IMR-90 (cell line): ENCODE measurements around the gene ASCL1. TPM values are rescaled to one million over a fixed set of nuclear protein-coding genes. Genes with fewer than 3 reads are reported as not detected.

Experiments
- ATAC-seq: fragments of 200-7000 bp; cut with Tn5 transposase; 2 replicates; pipeline ENCODE4 v1.9.1; 2020; ENCODE audit warnings: low read depth, mild to moderate bottlenecking, moderate library complexity
- BruUV-seq: library from RNA; stranded (reverse); fragments of 400-500 nt; replicated peaks from 2 replicates; lab custom pipeline; 2021; lab: Mats Ljungman, UMichigan
- CTCF ChIA-PET: fragments of 300-600 bp; formaldehyde crosslinking; extraction: SDS; loops from one replicate; lab custom pipeline; 2021; ENCODE audit warnings: antibody characterized with exemption; lab: Yijun Ruan, JAX
- POLR2A ChIA-PET: fragments of 300-600 bp; sonication (Branson Sonifier 250); formaldehyde crosslinking; loops from one replicate; lab custom pipeline; 2022; ENCODE audit warnings: antibody characterized with exemption; ENCODE audit not compliant: unreplicated experiment; lab: Charles Lee
- DNase-seq: peaks from one replicate; pipeline ENCODE4 v3.0.0; 2013
- H2AFZ ChIP-seq: replicated peaks from 2 replicates; pipeline ENCODE3; 2013; ENCODE audit warnings: low read length, mild to moderate bottlenecking; ENCODE audit not compliant: poor library complexity
- H2AK5ac ChIP-seq: 2 replicates; pipeline ENCODE4 v1.6.1; 2013; ENCODE audit warnings: low read depth, low read length, inconsistent platforms
- H2AK9ac ChIP-seq: replicated peaks from 2 replicates; pipeline ENCODE3; 2013; ENCODE audit warnings: mild to moderate bottlenecking, low read depth, low read length, moderate library complexity; ENCODE audit not compliant: poor library complexity
- H2BK120ac ChIP-seq: 2 replicates; pipeline ENCODE4 v1.6.1; 2013; ENCODE audit warnings: low read depth, low read length, inconsistent platforms
- H2BK15ac ChIP-seq: 3 replicates; pipeline ENCODE4 v1.6.1; 2013; ENCODE audit warnings: low read depth, low read length, inconsistent platforms
- H2BK20ac ChIP-seq: 2 replicates; pipeline ENCODE4 v1.6.1; 2013; ENCODE audit warnings: low read depth, mild to moderate bottlenecking, inconsistent platforms, low read length, moderate library complexity
- H2BK5ac ChIP-seq: 2 replicates; pipeline ENCODE4 v1.6.1; 2013; ENCODE audit warnings: mild to moderate bottlenecking, low read depth, low read length, inconsistent platforms; ENCODE audit not compliant: poor library complexity, severe bottlenecking
- H3K14ac ChIP-seq: replicated peaks from 2 replicates; pipeline ENCODE4 v1.6.1; 2013; ENCODE audit warnings: low read depth, low read length, inconsistent platforms
- H3K18ac ChIP-seq: 2 replicates; pipeline ENCODE4 v1.6.1; 2013; ENCODE audit warnings: low read depth, low read length, control low read depth
- H3K23ac ChIP-seq: 2 replicates; pipeline ENCODE4 v1.6.1; 2013; ENCODE audit warnings: low read depth, low read length, inconsistent platforms
- H3K27ac ChIP-seq: 2 replicates; pipeline ENCODE4 v1.5.1; 2013; ENCODE audit warnings: mild to moderate bottlenecking, control low read depth, low read length; ENCODE audit not compliant: insufficient read depth
- H3K27me3 ChIP-seq: 2 replicates; pipeline ENCODE4 v1.6.1; 2013; ENCODE audit warnings: low read length; ENCODE audit not compliant: control insufficient read depth, insufficient read depth
- H3K36me3 ChIP-seq: 2 replicates; pipeline ENCODE4 v1.6.1; 2013; ENCODE audit warnings: low read length, mixed read lengths; ENCODE audit not compliant: control insufficient read depth, insufficient read depth
- H3K4ac ChIP-seq: 2 replicates; pipeline ENCODE4 v1.6.1; 2013; ENCODE audit warnings: low read depth, low read length, inconsistent platforms
- H3K4me1 ChIP-seq: 2 replicates; pipeline ENCODE4 v1.6.1; 2013; ENCODE audit warnings: low read length, mixed read lengths; ENCODE audit not compliant: control insufficient read depth, insufficient read depth
- H3K4me2 ChIP-seq: 2 replicates; pipeline ENCODE4 v1.6.1; 2013; ENCODE audit warnings: low read depth, mild to moderate bottlenecking, control low read depth, low read length, moderate library complexity
- H3K4me3 ChIP-seq: 2 replicates; pipeline ENCODE4 v1.5.1; 2013; ENCODE audit warnings: low read depth, mild to moderate bottlenecking, control low read depth, low read length, moderate library complexity; ENCODE audit not compliant: insufficient read depth
- H3K56ac ChIP-seq: 2 replicates; pipeline ENCODE4 v1.6.1; 2013; ENCODE audit warnings: low read length, inconsistent platforms; ENCODE audit not compliant: insufficient read depth; ENCODE audit errors: extremely low read depth
- H3K79me1 ChIP-seq, 2 experiments: 2 replicates each; pipeline ENCODE4 v1.6.1; 2013; ENCODE audit warnings: low read length in 2 of 2, inconsistent platforms in 1 of 2, low read depth in 1 of 2
- H3K9ac ChIP-seq: 2 replicates; pipeline ENCODE4 v1.6.1; 2013; ENCODE audit warnings: low read depth, low read length, control low read depth
- H3K9me1 ChIP-seq: 2 replicates; pipeline ENCODE4 v1.6.1; 2013; ENCODE audit warnings: low read length, inconsistent platforms; ENCODE audit not compliant: insufficient read depth
- H3K9me3 ChIP-seq: 2 replicates; pipeline ENCODE4 v1.6.1; 2013; ENCODE audit warnings: low read length; ENCODE audit not compliant: control insufficient read depth, insufficient read depth
- H4K20me1 ChIP-seq: 2 replicates; pipeline ENCODE4 v1.6.1; 2013; ENCODE audit warnings: low read length, inconsistent platforms; ENCODE audit not compliant: insufficient read depth
- H4K5ac ChIP-seq: 2 replicates; pipeline ENCODE4 v1.6.1; 2013; ENCODE audit warnings: mild to moderate bottlenecking, low read depth, low read length, control low read depth
- H4K8ac ChIP-seq, 2 experiments: 2 replicates each; pipeline ENCODE4 v1.6.1; 2013; ENCODE audit warnings: low read depth in 2 of 2, low read length in 2 of 2, control low read depth in 1 of 2, inconsistent platforms in 1 of 2
- H4K91ac ChIP-seq: 2 replicates; pipeline ENCODE4 v1.6.1; 2013; ENCODE audit warnings: low read depth, low read length, inconsistent platforms; ENCODE audit not compliant: insufficient read depth
- BHLHE40 ChIP-seq: fragments of 150-350 bp; IDR thresholded peaks from 2 replicates; pipeline ENCODE4 v1.6.1; 2016; ENCODE audit warnings: mild to moderate bottlenecking, low read depth, low read length
- CEBPB ChIP-seq: IDR thresholded peaks from 2 replicates; pipeline ENCODE4 v1.6.1; 2012; ENCODE audit warnings: low read depth, low read length, improper control_type of control experiment
- CHD1 ChIP-seq: IDR thresholded peaks from 2 replicates; pipeline ENCODE4 v1.6.1; 2012; ENCODE audit warnings: low read depth, low read length, improper control_type of control experiment
- ELK1 ChIP-seq: fragments of 150-350 bp; IDR thresholded peaks from 2 replicates; pipeline ENCODE4 v1.6.1; 2016; ENCODE audit warnings: low read depth, mild to moderate bottlenecking, low read length, moderate library complexity, borderline replicate concordance
- MAZ ChIP-seq: IDR thresholded peaks from 2 replicates; pipeline ENCODE4 v1.6.1; 2012; ENCODE audit warnings: low read depth, mild to moderate bottlenecking, low read length, improper control_type of control experiment, moderate library complexity, borderline replicate concordance
- MXI1 ChIP-seq: IDR thresholded peaks from 2 replicates; pipeline ENCODE4 v1.6.1; 2012; ENCODE audit warnings: low read depth, mild to moderate bottlenecking, low read length, moderate library complexity, borderline replicate concordance
- POLR2A ChIP-seq: IDR thresholded peaks from 2 replicates; pipeline ENCODE4 v1.6.1; 2012; ENCODE audit warnings: mild to moderate bottlenecking, low read depth, low read length
- RCOR1 ChIP-seq: IDR thresholded peaks from 2 replicates; pipeline ENCODE4 v1.6.1; 2012; ENCODE audit warnings: mild to moderate bottlenecking, low read length, improper control_type of control experiment; ENCODE audit not compliant: insufficient replicate concordance
- RFX5 ChIP-seq: IDR thresholded peaks from 2 replicates; pipeline ENCODE4 v1.8.0; 2012; ENCODE audit warnings: low read depth, mild to moderate bottlenecking, low read length, moderate library complexity
- SMC3 ChIP-seq: fragments of 150-350 bp; IDR thresholded peaks from 2 replicates; pipeline ENCODE4 v1.6.1; 2016; ENCODE audit warnings: low read depth, mild to moderate bottlenecking, antibody characterized with exemption, low read length, moderate library complexity
- USF2 ChIP-seq: fragments of 150-350 bp; IDR thresholded peaks from 2 replicates; pipeline ENCODE4 v1.6.1; 2017; ENCODE audit warnings: mild to moderate bottlenecking, antibody characterized with exemption, low read length, low read depth
- dilution Hi-C: fragments of 300-500 bp; cut with HindIII; formaldehyde crosslinking; loops from one replicate; pipeline ENCODE4 v1.14.3; 2018; ENCODE audit warnings: low sequenced_read_pairs; ENCODE audit not compliant: unreplicated experiment
- in situ Hi-C: fragments of 300-500 bp; cut with MboI; formaldehyde crosslinking; loops from 3 replicates; pipeline ENCODE4 v1.14.3; 2019; ENCODE audit warnings: low sequenced_read_pairs, inconsistent platforms, mixed read lengths
- intact Hi-C: fragments of 100-400 bp; cut with micrococcal nuclease; formaldehyde crosslinking; loops from 2 replicates; pipeline ENCODE4 v1.10.0; 2022
- polyA plus RNA-seq, 3 experiments: library from polyadenylated mRNA; depleted of rRNA; stranded (reverse); fragments of >200 nt; gene quantifications; 2 replicates each; pipeline ENCODE4 v1.2.3, GENCODE V29; 2012; ENCODE audit warnings: low replicate concordance in 1 of 3
- total RNA-seq: library from RNA; depleted of rRNA; stranded (reverse); fragments of >200 nt; gene quantifications from 2 replicates; pipeline ENCODE4 v1.2.3, GENCODE V29; 2012
- TF ChIP-seq, protein P1 (sequence below): conservative IDR thresholded peaks from 2 replicates; pipeline ENCODE4 v1.5.1; 2012; ENCODE audit warnings: mild to moderate bottlenecking, low read depth, low read length, improper control_type of control experiment

Gene ASCL1
- total and polyA plus RNA-seq, 2 of the 4 experiments (the other 2 are of a cell fraction), result not detected

DNA sequence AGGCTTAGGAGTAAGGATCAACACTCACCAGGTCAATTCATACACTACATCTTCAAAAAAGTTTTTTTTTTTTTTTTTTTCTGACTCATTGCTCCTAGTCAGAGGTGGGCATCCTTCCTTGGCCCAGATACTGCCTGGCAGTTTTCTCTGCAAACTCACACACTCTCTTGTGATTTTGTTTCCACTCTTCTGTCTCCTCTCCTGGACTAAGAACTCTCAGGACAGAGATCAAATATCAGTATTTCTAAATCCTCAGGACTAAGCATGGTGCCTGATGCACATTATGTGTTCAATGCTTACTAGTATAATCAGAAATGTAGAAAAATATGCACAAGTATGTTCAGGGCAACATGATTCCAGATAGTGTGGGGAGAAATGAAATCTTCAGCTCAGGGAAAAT lies 30.3 kb upstream of the ASCL1 start:
- no peak overlapping the region for H3K9ac ChIP-seq
- no peak overlapping the region for H2BK5ac ChIP-seq
- peaks cover 2% of the 10 kb centered on the region; the same call in 1 of the 2 replicates for H3K9me3 ChIP-seq
- no peak overlapping the region for H2BK120ac ChIP-seq
- H3K27ac ChIP-seq, result no peak overlapping the region
- H2AK5ac ChIP-seq, result no peak overlapping the region
- dilution Hi-C loops (no loop called here), intact Hi-C loops (no loop called here), in situ Hi-C loops (no loop called here)
- ChIA-PET POLR2A (no interaction called here), CTCF (no interaction called here)
- no peak overlapping the region for H3K23ac ChIP-seq
- H3K9me1 ChIP-seq, result no peaks in the 10 kb centered on the region
- no peak overlapping the region for H4K8ac ChIP-seq
- no peak overlapping the region for H3K18ac ChIP-seq
- no peak overlapping the region for H3K14ac ChIP-seq
- DNase-seq (no peak), ATAC-seq (no peak)
- H4K5ac ChIP-seq, result no peak overlapping the region
- H3K56ac ChIP-seq, result no peak overlapping the region
- H2BK15ac ChIP-seq, result no peak overlapping the region
- no peaks in the 10 kb centered on the region for H4K20me1 ChIP-seq
- H2BK20ac ChIP-seq, result no peak overlapping the region
- no peaks in the 10 kb centered on the region for H3K4me1 ChIP-seq
- no peak overlapping the region for H3K4me3 ChIP-seq
- no peak overlapping the region for H2AK9ac ChIP-seq
- H4K91ac ChIP-seq, result no peak overlapping the region
- H3K36me3 ChIP-seq, result no peaks in the 10 kb centered on the region
- H3K4me2 ChIP-seq, result no peak overlapping the region
- H2AFZ ChIP-seq, result no peak overlapping the region
- no peak overlapping the region for H3K4ac ChIP-seq
- BruUV-seq, result no TSS peak
- no peak for TF ChIP-seq USF2
- no peak for TF ChIP-seq SMC3
- TF ChIP-seq MAZ, result no peak
- no peak for TF ChIP-seq CHD1
- no peak for TF ChIP-seq MXI1
- TF ChIP-seq CEBPB, result no peak
- TF ChIP-seq RCOR1, result no peak
- no peak for TF ChIP-seq RFX5
- TF ChIP-seq POLR2A, result no peak
- no peak for TF ChIP-seq ELK1
- TF ChIP-seq, protein P1, sequence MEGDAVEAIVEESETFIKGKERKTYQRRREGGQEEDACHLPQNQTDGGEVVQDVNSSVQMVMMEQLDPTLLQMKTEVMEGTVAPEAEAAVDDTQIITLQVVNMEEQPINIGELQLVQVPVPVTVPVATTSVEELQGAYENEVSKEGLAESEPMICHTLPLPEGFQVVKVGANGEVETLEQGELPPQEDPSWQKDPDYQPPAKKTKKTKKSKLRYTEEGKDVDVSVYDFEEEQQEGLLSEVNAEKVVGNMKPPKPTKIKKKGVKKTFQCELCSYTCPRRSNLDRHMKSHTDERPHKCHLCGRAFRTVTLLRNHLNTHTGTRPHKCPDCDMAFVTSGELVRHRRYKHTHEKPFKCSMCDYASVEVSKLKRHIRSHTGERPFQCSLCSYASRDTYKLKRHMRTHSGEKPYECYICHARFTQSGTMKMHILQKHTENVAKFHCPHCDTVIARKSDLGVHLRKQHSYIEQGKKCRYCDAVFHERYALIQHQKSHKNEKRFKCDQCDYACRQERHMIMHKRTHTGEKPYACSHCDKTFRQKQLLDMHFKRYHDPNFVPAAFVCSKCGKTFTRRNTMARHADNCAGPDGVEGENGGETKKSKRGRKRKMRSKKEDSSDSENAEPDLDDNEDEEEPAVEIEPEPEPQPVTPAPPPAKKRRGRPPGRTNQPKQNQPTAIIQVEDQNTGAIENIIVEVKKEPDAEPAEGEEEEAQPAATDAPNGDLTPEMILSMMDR, result no peak
- TF ChIP-seq BHLHE40, result no peak
- no peaks in the 10 kb centered on the region for H3K79me1 ChIP-seq
- no peaks in the 10 kb centered on the region for H3K27me3 ChIP-seq
